Fibroblast of skin of right quadriceps (primary cell): Measurements from ENCODE around the gene AGAP9.
"Not testable (repeated sequence)": the region's sequence is repeated elsewhere in the genome, so short reads cannot be mapped to it uniquely, and the experiment has no call there.

Source experiments
- DNase-seq: peaks from one replicate; pipeline ENCODE4 v3.0.0-alpha.2; 2013

Gene AGAP9

DNA sequence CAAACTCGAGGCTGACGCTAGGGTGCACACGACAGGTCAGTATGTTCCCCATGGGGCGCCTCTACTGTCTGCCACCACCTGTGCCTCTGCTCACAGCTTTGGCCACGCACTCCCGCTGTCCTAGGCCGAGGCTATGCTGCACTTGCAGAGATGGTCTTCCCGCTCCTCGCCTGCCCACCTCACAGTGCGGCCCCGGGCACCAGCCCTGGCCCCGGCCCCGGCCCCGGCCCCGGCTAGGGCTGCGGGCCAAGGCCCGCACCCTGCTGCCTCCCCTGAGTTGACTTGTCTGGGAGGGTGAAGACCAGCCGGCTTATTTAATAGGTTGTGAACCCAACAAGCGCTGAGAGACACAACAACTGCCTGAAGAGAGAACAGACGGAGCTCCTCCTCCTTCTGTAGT lies at the start of gene AGAP9:
AGAP9 (minus strand) TSS at position 164 of the 400 bp plus-strand sequence; CDS start at position 52, 112 bp downstream.
- DNase-seq: not testable (repeated sequence)

DNA sequence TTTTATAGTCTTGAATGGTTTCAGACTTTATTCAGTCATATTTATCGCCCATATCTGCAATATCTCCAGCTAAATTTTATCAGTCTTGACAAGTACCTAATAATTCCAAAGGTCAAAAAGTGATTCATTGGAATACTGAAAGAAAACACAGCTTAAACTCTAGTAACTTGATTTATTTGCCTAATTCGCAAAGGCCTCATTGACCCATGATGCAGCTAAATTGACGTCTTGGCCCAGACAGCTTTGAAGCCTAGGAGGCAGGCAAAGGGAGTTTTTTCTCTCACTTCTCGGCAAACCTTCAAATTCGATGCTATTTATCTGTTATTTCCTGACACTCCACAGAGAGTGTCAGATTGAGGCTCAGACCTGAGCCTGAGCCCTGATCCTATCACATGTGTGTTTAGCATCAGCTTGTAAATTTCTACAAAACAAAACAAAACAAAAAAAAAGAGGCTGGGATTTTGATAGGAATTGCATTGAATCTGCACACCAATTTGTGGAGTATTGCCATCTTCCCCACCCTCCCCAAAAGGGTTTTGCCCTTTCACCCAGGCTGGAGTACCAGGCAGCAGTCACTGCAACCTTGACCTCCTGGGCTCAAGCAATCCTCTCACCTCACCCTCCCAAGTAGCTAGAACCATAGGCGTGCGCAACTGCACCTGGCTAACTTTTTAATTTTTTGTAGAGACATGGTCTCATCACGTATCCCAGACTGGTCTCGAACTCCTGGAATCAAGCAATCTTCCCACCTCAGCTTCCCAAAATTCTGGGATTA lies 47.9 kb upstream of the AGAP9 start:
- DNase-seq: not testable (repeated sequence)

GRCh38 chr10:47566757-47567156 lies 43.3 kb upstream of the AGAP9 start:
- not testable (repeated sequence) for DNase-seq

DNA sequence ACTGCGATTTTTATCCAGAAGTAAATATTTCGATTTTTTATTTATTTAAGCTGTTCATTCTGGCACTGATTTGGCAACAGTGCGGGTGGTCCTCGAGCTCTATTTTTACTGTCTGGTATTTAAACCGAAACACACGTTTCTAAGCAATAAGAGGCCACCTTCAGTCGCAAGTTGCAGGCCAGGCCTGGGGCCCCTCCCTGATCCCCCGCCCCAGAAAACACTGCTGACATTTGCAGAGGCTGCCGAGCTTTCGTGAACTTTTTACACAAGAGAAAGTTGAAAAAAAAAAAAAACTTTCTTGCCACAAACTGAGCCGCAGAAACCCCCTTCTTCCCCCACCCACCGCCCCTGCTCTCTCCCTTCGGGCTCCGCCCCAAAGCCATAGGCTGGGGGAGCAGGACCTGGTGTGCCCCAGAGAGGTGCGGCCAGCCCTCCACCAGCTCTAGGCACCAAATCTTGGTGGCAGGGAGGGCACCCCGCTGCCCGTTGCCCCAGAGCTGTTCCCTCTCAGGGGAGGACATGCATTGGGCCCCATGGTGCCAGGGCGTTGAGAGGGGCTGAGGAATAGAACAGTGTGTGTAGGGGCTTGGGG lies 42.8 kb upstream of the AGAP9 start:
- DNase-seq: not testable (repeated sequence)

DNA sequence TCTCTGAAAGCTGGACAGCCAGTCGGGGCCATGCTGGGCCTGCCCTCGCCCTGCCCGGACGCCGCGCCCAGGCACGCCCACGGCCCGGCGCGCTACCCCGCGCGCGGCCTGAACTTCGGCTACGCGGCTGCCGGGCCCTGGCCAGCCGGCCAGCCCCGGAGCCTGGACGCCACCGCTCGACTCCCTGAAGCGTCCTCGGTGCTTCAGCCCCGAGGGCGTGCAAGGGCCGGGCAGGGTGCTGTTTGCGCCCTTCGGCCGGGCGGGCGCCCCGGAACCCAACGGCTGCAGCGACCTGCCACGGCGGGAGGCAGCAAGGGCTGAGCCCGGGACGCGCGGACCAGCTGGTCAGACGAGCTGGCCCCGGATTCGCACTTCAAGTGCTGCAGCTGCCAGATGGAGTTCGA lies 42.1 kb upstream of the AGAP9 start:
- DNase-seq: not testable (repeated sequence)

DNA sequence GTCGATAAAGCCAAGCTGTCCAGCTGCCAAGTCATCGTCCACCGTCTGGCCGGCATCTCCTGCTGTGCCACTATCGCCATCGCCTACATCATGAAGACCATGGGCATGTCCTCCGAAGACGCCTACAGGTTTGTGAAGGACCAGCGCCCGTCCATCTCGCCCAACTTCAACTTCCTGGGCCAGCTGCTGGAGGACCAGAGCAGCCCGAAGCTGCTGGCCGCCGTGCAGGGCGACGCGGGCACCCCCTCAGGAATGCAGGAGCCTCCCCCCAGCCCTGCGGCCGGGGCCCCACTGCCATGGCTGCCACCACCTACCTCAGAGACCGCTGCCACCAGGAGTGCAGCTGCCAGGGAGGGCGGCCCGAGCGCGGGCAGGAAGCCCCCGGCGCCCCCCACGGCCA lies 41.5 kb upstream of the AGAP9 start:
- DNase-seq: not testable (repeated sequence)

- DNase-seq: not testable (repeated sequence)
Measured at GRCh38 chr10:47564318-47564717, 40.9 kb upstream of the AGAP9 start.

DNA sequence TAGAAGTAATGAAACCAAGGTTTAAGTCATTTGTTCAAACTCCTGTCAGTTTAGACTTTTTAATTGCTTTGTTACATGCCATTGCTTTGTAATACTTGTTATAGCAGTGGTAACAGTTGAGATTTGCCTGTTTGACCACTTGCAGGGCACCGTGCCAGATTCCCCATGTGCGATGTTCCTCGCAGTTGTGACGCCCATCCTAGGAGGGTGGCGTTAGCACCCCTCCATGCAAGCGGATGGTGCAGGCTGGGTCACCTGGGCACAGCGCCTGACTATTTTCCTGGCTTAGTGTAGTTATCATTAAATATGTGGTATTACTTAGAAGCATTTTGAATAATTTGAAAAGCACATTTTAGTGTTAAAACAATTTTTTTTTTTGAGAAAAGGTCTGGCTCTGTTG lies 37.0 kb upstream of the AGAP9 start:
- DNase-seq: peak; percentile 9

- DNase-seq: not testable (repeated sequence)
Measured at GRCh38 chr10:47559718-47560308, 36.4 kb upstream of the AGAP9 start.

DNA sequence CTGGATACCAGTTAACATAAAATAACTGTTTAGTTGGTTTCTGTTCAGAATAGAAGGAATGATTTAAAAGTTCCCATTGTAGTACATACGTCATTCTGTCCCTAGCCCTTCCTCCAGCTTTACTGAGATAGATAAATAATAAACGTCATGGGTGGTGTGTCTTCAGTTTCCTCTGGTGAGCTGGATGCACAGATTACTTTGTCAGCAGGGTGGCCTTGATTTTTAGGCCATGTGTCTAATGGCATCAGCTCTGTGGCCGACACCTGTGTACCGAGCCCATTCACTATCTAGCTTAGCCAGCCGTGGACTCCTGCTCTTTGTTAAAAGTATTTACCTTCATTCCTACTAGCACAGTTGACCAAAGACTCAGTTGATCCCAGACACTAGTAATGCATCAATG lies 34.7 kb upstream of the AGAP9 start:
- DNase-seq: peak; percentile 58

DNA sequence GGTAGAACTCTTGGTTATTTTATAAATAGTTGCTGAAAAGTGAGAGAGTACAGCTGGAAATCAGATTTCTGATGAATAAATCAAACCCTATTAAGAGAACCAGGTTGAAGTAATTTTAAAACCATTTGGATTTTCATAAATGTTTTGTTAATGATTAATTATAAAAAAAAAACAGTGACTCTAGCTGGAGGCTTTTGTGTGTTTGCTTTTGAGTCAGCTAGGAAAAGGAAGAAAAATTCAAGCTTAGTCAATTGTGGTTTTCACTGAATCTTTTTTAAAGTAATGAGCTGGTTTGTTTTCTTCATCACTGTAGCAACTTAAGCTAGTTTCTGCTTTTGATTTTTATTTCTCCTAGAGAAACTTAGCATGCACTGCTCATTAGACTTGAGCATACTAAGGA lies 34.2 kb upstream of the AGAP9 start:
- DNase-seq: peak; percentile 45

DNA sequence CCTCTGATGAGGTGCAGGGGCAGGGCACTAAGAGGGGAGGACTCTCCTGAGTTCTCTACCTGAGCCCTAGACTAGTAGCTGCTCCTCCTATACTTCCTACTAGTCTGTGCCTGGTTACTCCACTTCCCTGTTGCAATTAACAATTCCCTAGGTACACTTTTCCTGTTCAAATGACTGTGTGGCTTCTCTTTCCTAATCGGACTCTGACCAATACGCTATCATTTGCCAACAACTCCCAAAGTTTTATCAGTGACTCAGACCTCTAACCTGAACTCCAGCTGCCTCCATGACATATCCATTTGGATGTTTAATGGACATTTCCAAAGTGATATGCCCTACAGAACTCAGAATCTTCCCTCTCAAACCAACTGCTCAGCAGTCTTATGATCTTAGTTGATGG lies 31.9 kb upstream of the AGAP9 start:
- not testable (repeated sequence) for DNase-seq

DNA sequence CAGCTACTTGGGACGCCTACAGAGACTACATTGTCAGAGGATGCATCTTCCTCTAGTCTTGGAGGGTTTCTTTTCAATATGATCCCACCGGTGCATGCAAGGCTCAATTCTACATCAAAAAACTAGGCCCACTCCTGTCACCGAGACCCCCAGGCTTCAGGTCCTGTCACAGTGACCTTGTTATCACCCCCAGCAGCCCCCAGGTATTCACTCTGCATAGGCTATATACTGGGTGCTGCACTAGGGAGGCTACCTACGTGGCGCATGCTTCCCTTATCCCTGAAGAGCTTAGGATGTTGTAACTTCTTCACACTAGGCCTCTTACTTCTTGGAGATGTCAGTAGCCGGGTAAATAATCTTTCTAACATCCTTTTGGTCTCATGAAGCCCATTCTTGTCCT lies 31.1 kb upstream of the AGAP9 start:
- not testable (repeated sequence) for DNase-seq

DNA sequence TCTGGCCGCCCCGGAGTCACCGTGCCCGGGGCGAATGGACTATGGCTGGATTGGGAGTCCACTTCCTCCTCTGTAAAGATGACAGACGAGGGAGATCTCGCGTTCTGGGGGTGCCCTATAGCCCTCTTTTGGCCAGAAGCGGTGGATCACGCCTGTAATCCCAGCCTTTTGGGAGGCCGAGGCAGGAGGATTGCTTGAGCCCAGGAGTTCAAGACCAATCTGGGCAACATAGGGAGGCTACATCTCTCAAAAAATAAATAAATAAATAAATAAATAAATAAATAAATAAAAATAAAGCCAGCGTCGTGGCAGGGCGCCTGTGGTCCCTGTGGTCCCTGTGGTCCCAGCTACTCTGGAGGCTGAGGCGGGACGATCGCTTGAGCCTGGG lies 30.4 kb upstream of the AGAP9 start:
- DNase-seq: peak; percentile 1

DNA sequence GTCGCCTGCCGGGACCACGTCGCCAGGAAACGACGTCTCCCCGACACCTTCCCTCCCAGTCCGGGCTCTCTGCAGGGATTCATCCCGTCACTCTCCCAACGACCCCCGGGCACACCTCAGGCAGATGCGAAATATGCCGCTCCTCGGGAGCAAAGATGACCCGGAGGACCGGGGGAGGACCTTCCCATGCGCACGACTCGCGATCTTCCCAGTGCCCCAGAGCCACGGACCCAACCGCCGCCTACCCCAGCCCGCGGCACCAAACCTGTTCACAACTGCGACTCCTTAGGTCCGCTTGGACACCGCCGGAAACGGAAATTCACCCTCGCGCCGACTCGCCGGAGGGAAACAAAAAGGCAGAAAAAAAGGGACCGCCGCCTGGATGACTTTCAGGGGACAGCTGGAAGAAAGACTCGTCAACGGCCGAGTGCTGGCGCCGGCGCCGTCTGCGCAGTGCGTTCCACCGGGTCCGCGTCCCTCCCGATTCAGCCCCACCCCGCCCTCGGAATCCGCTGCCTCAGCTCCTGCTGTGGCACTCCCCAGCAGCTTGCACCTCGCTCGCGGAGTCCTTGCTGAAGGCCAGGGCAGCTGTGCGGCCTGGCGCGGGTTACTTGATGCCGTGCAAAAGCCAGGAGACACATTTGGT lies 29.9 kb upstream of the AGAP9 start:
- DNase-seq: peak; percentile 78

- peak; percentile 67 for DNase-seq
Measured at GRCh38 chr10:47552719-47553118, 29.3 kb upstream of the AGAP9 start.

- DNase-seq: not testable (repeated sequence)
Measured at GRCh38 chr10:47547286-47547685, 23.8 kb upstream of the AGAP9 start.

- not testable (repeated sequence) for DNase-seq
Measured at GRCh38 chr10:47536430-47536829, 13.0 kb upstream of the AGAP9 start.

DNA sequence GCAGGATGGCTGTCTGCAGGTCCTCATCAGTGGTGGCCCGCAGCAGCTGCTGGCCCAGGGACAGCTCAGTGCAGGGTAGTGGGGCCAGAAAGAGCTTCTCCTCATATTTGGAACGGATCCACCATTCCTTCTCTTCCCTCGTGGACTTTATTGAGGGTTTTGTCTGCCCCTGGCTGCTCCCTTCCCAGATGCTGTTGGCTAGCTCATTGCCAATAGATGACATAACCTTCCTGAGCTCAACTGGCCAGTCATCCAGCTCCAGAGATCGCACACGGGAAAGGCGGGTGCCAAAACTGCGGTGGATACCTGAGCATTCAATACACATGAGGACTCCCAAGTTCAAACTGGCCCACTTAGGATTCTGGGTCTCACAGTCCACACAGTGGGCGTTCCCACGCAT lies 21.1 kb downstream of the AGAP9 start:
- not testable (repeated sequence) for DNase-seq

- not testable (repeated sequence) for DNase-seq
Measured at GRCh38 chr10:47494226-47494625, 29.2 kb downstream of the AGAP9 start.

DNA sequence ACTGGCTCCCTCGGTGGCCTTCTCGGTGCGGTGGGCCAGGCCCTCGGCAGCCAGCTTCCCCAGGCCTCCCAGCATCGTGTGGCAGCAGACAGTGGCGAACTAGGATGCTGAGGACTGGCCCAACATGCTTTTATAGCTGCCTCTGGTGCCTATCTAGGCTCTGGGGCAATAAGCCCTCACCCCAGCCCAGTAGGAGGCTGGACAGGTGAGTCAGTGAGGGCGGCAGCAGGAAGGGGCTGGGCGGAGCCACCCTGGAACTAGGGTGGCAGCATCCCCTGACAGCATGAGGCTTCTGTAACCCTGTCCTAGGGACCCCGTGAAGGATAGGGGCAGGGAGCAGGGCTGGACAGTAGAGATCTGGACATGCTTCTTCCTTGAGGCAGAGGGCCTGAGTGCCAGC lies 31.8 kb downstream of the AGAP9 start, which contains the start of gene FAM25G:
FAM25G (minus strand) TSS at position 101 of the 400 bp plus-strand sequence; CDS start at position 75, 26 bp downstream.
- not testable (repeated sequence) for DNase-seq

GRCh38 chr10:47489630-47490029 lies 33.8 kb downstream of the AGAP9 start:
- DNase-seq: not testable (repeated sequence)

- DNase-seq: peak; percentile 56
Measured at GRCh38 chr10:47485943-47486342, 37.5 kb downstream of the AGAP9 start.
